Smooth muscle cell (in vitro differentiated cells): Measurements from ENCODE around the gene KLF18. TPM values are rescaled to one million over a fixed set of nuclear protein-coding genes. Genes with fewer than 3 reads are reported as not detected.

Experiments used
- DNase-seq: peaks from one replicate; lab custom pipeline; 2025; ENCODE audit not compliant: unreplicated experiment; lab: John Stamatoyannopoulos, UW
- H2AFZ ChIP-seq: fragments of 200-600 bp; sonication (generic); 2 replicates; pipeline ENCODE4 v1.6.0; 2016; ENCODE audit warnings: antibody characterized with exemption, low read depth, mild to moderate bottlenecking
- H3F3A ChIP-seq: fragments of 200-600 bp; sonication (generic); 2 replicates; pipeline ENCODE4 v1.6.0; 2017; ENCODE audit warnings: antibody characterized with exemption, low read depth
- H3K27ac ChIP-seq: fragments of 200-600 bp; sonication (generic); 2 replicates; pipeline ENCODE4 v1.5.1; 2016; ENCODE audit warnings: low read depth, mild to moderate bottlenecking
- H3K27me3 ChIP-seq: fragments of 200-600 bp; sonication (generic); 2 replicates; pipeline ENCODE4 v1.6.1; 2016; ENCODE audit warnings: low read depth, mild to moderate bottlenecking
- H3K36me3 ChIP-seq: fragments of 200-600 bp; sonication (generic); 2 replicates; pipeline ENCODE4 v1.5.1; 2016; ENCODE audit warnings: low read depth
- H3K4me1 ChIP-seq: fragments of 200-600 bp; sonication (generic); 2 replicates; pipeline ENCODE4 v1.5.1; 2016; ENCODE audit warnings: low read depth
- H3K4me2 ChIP-seq: fragments of 200-600 bp; sonication (generic); 2 replicates; pipeline ENCODE4 v1.6.0; 2016; ENCODE audit warnings: mild to moderate bottlenecking
- H3K4me3 ChIP-seq: fragments of 200-600 bp; sonication (generic); 2 replicates; pipeline ENCODE4 v1.5.1; 2016; ENCODE audit warnings: mild to moderate bottlenecking
- H3K79me2 ChIP-seq: fragments of 200-600 bp; sonication (generic); 2 replicates; pipeline ENCODE4 v1.6.0; 2016; ENCODE audit warnings: low read depth, mild to moderate bottlenecking
- H3K9ac ChIP-seq: fragments of 200-600 bp; sonication (generic); 2 replicates; pipeline ENCODE4 v1.6.0; 2016; ENCODE audit warnings: low read depth
- H3K9me3 ChIP-seq: fragments of 200-600 bp; sonication (generic); replicated peaks from 2 replicates; pipeline ENCODE4 v1.5.1; 2016; ENCODE audit warnings: low read depth
- H4K20me1 ChIP-seq: fragments of 200-600 bp; sonication (generic); 2 replicates; pipeline ENCODE4 v1.6.0; 2016; ENCODE audit warnings: low read depth
- WGBS: methylation state at CpG from one replicate; pipeline ENCODE4 v1.1.7; 2016; ENCODE audit warnings: low lambda C conversion rate; 5-methylcytosine and 5-hydroxymethylcytosine counted together
- polyA plus RNA-seq: library from polyadenylated mRNA; unstranded; fragments of >200 nt; fragmentation: Nextera tagmentation; extraction: Ambion mirVana; gene quantifications from 2 replicates; pipeline ENCODE4 v1.2.1, GENCODE V29; 2016
- total RNA-seq: library from RNA; depleted of rRNA; stranded (reverse); fragments of >200 nt; gene quantifications from 2 replicates; pipeline ENCODE4 v1.2.3, GENCODE V29; 2014
- TF ChIP-seq, protein P1 (sequence below): fragments of 200-600 bp; sonication (generic); IDR thresholded peaks from 2 replicates; pipeline ENCODE4 v1.5.1; 2017; ENCODE audit warnings: borderline replicate concordance, mild to moderate bottlenecking, antibody characterized with exemption; ENCODE audit not compliant: insufficient read depth, poor library complexity, severe bottlenecking

Gene KLF18
- total RNA-seq (0.67 TPM in 1 of 2 replicates, not detected in the other), polyA plus RNA-seq (not detected in 2 replicates)

DNA sequence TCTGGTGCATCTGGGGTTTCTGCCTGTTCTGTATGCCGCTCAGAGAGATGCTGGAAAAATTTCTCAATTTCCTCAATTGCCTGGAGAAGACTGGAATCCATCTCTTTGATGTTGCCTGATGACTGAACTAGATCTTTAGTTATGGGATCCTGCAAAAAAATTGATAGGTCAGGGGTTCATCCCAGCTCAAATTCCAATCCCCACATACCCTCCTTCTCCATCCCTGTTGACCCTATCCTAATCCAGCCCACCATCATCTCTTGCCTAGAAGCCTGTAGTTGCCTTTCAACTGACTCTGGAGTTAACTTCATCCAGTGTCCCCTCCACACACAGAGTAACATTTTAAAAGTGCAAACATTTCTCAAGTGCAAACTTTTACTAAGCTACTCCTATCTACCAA lies at the start of gene KLF18:
Gene KLF18 (minus strand): TSS at position 101 of the 400 bp plus-strand sequence. CDS start 0 bp downstream, at position 101.
- Histone ChIP-seq H3K79me2 (no peaks in the 10 kb centered on the region), H3K27me3 (no peaks in the 10 kb centered on the region), H3K9me3 (peaks cover 3% of the 10 kb centered on the region), H3K27ac (no peak within 1 kb of the TSS), H3F3A (no peaks in the 10 kb centered on the region), H2AFZ (no peak within 1 kb of the TSS), H3K4me3 (no peak within 1 kb of the TSS), H4K20me1 (no peaks in the 10 kb centered on the region), H3K36me3 (no peaks in the 10 kb centered on the region), H3K4me1 (no peaks in the 10 kb centered on the region), H3K9ac (no peak within 1 kb of the TSS), H3K4me2 (no peak within 1 kb of the TSS)
- TF ChIP-seq, protein P1, sequence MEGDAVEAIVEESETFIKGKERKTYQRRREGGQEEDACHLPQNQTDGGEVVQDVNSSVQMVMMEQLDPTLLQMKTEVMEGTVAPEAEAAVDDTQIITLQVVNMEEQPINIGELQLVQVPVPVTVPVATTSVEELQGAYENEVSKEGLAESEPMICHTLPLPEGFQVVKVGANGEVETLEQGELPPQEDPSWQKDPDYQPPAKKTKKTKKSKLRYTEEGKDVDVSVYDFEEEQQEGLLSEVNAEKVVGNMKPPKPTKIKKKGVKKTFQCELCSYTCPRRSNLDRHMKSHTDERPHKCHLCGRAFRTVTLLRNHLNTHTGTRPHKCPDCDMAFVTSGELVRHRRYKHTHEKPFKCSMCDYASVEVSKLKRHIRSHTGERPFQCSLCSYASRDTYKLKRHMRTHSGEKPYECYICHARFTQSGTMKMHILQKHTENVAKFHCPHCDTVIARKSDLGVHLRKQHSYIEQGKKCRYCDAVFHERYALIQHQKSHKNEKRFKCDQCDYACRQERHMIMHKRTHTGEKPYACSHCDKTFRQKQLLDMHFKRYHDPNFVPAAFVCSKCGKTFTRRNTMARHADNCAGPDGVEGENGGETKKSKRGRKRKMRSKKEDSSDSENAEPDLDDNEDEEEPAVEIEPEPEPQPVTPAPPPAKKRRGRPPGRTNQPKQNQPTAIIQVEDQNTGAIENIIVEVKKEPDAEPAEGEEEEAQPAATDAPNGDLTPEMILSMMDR = no peak
- 100% methylated on average over 1 of the region's 1 CpG for WGBS
- DNase-seq = no peak

DNA sequence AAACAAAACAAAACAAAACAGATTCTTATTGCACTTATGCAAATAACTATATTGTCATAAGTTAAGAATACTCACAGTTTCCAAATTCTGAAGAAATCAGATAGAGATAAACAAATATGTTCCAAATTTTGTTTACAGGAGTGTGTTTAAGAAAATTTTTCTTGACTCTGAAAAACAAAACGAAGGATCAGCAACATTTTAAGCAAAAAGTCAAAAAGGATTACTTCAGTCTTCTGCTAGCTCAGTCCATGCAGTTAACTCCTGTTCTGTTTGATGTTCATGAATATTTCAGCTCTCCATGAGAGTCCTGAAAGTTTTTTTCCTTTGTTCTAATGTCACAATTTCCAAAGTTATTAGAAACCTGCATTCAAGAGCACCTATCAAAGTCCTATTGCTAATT lies 33.2 kb upstream of the KLF18 start:
- Histone ChIP-seq H3K27ac (no peak overlapping the region), H3K36me3 (no peaks in the 10 kb centered on the region), H3K4me3 (no peak overlapping the region), H3K9me3 (no peaks in the 10 kb centered on the region), H3K27me3 (no peaks in the 10 kb centered on the region), H3F3A (no peaks in the 10 kb centered on the region), H4K20me1 (no peaks in the 10 kb centered on the region), H3K79me2 (no peaks in the 10 kb centered on the region), H3K9ac (no peak overlapping the region), H3K4me2 (no peak overlapping the region), H3K4me1 (no peaks in the 10 kb centered on the region), H2AFZ (no peak overlapping the region)
- TF ChIP-seq, protein P1 = no peak
- 78% methylated on average over 1 of the region's 1 CpG for WGBS
- no peak for DNase-seq

DNA sequence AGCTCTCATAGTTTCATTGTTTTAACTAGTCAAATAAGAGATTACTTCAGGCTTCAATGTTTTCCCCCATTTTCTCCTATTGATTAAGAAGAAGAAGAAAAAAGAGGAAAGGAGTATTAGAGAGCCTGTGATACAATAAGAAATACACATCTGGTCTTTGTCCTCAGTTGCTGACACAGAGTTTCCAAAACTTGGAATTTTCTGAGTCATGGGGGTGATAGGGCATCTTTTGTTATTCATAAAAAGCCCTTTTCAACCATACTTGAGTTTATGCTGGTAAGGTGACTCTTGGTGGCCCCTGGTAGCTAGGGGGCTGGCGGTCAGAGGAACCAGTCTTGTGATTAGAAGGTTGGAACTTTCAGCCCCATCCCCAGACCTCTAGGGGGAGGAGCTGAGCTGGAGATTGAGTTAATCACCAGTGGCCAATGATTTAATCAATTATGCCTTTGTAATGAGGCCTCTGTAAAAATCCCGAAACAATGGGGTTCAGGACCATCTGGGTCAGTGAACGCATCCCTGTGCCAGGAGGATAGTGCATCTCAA lies 28.9 kb upstream of the KLF18 start:
- Histone ChIP-seq H3K9ac (no peak overlapping the region), H2AFZ (no peak overlapping the region), H3K27ac (no peak overlapping the region), H3K4me2 (no peak overlapping the region), H3K4me1 (no peaks in the 10 kb centered on the region), H3K4me3 (no peak overlapping the region), H4K20me1 (no peaks in the 10 kb centered on the region), H3F3A (no peaks in the 10 kb centered on the region), H3K79me2 (no peaks in the 10 kb centered on the region), H3K9me3 (no peaks in the 10 kb centered on the region), H3K27me3 (no peaks in the 10 kb centered on the region), H3K36me3 (no peaks in the 10 kb centered on the region)
- TF ChIP-seq, protein P1 = no peak
- DNase-seq = no peak
- WGBS = 95% methylated on average over 3 of the region's 3 CpGs

DNA sequence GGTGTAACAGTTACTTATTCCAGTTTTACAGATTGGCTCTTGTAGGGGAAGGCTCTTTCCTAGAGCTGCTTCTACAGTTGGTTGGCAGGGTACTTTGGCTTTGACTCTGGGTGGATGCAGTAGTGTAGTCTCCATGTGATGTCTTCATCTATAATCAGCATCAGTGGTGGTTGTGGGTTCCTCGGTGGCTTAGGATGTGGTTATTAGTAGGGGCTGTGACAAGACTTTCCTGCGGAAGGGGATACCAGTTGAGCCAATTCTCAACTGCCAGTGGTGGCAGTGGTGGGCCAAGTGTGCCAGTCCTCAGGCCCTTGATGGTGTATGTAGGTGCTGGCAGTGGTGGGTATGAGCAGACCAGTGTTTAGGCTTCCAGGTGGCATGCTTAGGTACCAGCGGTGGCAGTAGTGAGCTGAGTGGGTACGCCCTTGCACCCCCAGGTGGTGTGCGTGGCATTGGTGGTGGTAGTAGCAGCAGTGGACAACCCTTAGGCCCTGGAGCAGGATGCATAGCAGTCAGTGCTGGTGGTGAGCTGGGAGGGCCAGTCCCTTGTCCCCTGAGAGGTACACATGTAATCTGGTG lies 27.2 kb upstream of the KLF18 start:
- Histone ChIP-seq H3K27ac (no peak overlapping the region), H3K27me3 (no peaks in the 10 kb centered on the region), H3F3A (no peaks in the 10 kb centered on the region), H3K79me2 (no peaks in the 10 kb centered on the region), H3K9me3 (no peaks in the 10 kb centered on the region), H3K4me3 (no peak overlapping the region), H2AFZ (no peak overlapping the region), H3K36me3 (no peaks in the 10 kb centered on the region), H3K4me1 (no peaks in the 10 kb centered on the region), H4K20me1 (no peaks in the 10 kb centered on the region), H3K4me2 (no peak overlapping the region), H3K9ac (no peak overlapping the region)
- 93% methylated on average over 5 of the region's 5 CpGs for WGBS
- no peak for DNase-seq
- TF ChIP-seq, protein P1 = no peak
